GM12865 (cell line): ENCODE data around the gene PRDM16.

ENCODE experiments used
- DNase-seq: peaks from one replicate; pipeline ENCODE4 v3.0.0; 2010; ENCODE audit warnings: low read depth
- H3K4me3 ChIP-seq: 2 replicates; pipeline ENCODE4 v1.5.1; 2011; ENCODE audit warnings: mild to moderate bottlenecking, low read depth, low read length, control low read depth
- TF ChIP-seq, protein P1 (sequence below): IDR thresholded peaks from 2 replicates; pipeline ENCODE4 v1.5.1; 2011; ENCODE audit warnings: low read length, control low read depth, low read depth, inconsistent platforms; ENCODE audit not compliant: insufficient read depth; ENCODE audit errors: missing control alignments

The PRDM16 gene

GRCh38 chr1:3219005-3219790, 150.2 kb downstream of the PRDM16 start:
- H3K4me3 ChIP-seq = no peak overlapping the region
- TF ChIP-seq, protein P1, sequence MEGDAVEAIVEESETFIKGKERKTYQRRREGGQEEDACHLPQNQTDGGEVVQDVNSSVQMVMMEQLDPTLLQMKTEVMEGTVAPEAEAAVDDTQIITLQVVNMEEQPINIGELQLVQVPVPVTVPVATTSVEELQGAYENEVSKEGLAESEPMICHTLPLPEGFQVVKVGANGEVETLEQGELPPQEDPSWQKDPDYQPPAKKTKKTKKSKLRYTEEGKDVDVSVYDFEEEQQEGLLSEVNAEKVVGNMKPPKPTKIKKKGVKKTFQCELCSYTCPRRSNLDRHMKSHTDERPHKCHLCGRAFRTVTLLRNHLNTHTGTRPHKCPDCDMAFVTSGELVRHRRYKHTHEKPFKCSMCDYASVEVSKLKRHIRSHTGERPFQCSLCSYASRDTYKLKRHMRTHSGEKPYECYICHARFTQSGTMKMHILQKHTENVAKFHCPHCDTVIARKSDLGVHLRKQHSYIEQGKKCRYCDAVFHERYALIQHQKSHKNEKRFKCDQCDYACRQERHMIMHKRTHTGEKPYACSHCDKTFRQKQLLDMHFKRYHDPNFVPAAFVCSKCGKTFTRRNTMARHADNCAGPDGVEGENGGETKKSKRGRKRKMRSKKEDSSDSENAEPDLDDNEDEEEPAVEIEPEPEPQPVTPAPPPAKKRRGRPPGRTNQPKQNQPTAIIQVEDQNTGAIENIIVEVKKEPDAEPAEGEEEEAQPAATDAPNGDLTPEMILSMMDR = no peak
- no peak for DNase-seq

- DNase-seq = no peak
- H3K4me3 ChIP-seq = no peak overlapping the region
- TF ChIP-seq, protein P1 = no peak
These were observed 150.9 kb downstream of the PRDM16 start for GRCh38 chr1:3219791-3220467.

DNA sequence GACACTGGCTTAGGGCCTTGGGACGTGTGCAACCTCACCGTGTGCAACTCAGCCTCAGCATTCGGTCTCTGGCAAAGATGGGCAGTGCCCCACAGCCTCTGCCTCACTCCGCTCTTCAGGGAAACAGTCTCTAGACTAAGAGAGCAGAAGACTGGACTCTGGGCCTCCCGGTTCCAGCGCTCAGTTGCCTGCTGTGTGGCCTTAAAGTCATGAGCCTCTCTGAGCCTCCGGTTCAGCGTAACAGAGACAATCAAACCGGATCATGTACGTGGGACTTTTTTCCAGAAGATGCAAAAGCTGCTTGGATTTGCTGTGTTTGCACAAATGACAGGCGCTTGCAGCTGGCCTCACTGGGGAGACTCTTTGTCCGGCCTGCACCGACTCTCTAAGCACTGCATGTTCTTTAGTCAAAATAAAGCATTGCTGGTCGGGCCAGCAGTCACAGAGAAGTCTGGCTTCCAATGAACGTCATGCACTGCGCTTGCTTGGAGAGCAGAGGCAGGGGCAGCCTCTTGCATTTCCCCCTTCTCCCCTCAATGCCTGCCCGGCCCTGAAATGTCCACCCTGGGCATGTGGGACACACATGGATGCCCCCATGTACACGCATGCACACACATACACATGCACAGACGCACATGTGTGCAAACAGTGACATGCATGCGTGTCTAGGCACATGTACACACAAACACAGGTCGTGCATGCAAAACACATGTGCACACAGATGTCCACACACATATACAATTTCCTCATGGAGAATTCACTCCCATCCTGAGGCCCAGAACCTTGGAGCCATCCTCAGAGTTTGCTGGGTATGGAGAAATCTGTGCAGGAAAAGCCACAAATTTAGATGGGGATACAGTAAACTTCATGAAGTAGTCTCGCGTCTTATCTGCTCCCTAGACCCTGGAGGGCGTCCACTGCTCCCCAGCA, 152.4 kb downstream of the PRDM16 start:
- no peak for DNase-seq
- TF ChIP-seq, protein P1 = no peak
- H3K4me3 ChIP-seq = no peak overlapping the region

DNA sequence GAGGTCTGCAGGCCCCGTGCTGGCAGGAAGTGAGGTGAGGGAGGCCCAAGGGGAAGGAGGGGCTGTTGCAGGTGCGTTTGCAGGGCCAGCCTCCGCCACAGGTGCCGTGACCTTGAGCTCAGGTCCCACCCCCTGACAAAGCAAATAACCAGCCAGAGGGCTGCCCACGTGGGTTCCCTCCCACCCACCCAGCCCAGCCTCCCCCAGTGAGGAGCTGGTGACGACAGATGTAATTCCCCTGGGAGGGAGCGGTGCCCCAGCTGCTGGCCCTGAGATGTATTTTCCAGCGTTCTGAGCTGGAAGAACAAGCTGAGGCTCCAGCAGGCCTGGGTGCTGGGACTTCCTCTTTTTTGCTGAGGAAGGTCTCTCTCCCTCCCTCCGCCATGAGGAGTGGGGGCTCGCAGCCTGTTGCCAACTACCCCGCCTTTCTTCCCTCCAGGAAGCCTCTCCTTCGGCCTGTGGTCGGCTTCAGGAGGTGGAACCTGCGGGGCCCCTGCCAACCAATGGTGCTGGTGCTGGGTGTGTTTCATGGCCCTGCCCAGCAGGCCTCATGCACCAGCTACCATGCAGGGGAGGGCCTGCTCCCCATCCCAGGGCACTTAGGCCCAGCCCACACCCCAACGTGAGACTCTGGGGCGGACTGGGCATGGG, 153.2 kb downstream of the PRDM16 start:
- TF ChIP-seq, protein P1 = no peak
- DNase-seq = no peak

GRCh38 chr1:3225661-3226060, 156.7 kb downstream of the PRDM16 start:
- TF ChIP-seq, protein P1 = no peak
- no peak overlapping the region for H3K4me3 ChIP-seq
- DNase-seq = no peak

More for the DNA sequence above, 153.2 kb downstream of the PRDM16 start:
- no peak overlapping the region for H3K4me3 ChIP-seq

DNA sequence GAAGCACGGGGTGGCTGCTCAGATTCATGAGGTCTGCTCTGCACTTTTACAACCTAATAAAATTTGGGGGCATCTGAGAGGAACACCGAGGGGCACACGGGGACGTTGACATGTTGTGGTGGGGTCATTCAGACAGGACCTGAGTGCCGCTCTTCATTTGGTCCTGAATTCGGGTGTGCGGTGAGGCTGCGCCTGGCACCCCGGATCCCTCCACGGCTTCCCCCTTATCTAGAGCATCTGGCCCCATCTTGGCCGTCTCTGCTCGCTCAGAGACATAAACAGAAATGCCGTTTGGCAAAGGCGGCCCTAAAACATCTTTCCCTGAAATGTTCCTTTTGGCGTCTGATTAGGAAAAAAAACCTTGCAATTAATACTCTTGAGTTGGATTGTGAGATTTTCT, 157.2 kb downstream of the PRDM16 start:
- no peak for DNase-seq
- no peak overlapping the region for H3K4me3 ChIP-seq
- TF ChIP-seq, protein P1 = no peak
